Loucy (cell line): ENCODE data around the gene SGSM2.

ENCODE experiments used
- H2AFZ ChIP-seq: fragments of 200-600 bp; sonication (generic); 2 replicates; pipeline ENCODE4 v1.6.0; 2016; ENCODE audit warnings: antibody characterized with exemption, mild to moderate bottlenecking, low read length, moderate library complexity
- H3F3A ChIP-seq: fragments of 200-600 bp; 2 replicates; pipeline ENCODE4 v1.6.0; 2016; ENCODE audit warnings: antibody characterized with exemption, low read depth, mild to moderate bottlenecking
- H3K27me3 ChIP-seq: fragments of 200-600 bp; sonication (generic); 2 replicates; pipeline ENCODE4 v1.6.1; 2014; ENCODE audit warnings: low read length, mild to moderate bottlenecking; ENCODE audit not compliant: insufficient read depth, poor library complexity, severe bottlenecking
- H3K36me3 ChIP-seq: fragments of 200-600 bp; sonication (generic); 2 replicates; pipeline ENCODE4 v1.6.1; 2016; ENCODE audit warnings: low read length; ENCODE audit not compliant: insufficient read depth
- H3K4me1 ChIP-seq: fragments of 200-600 bp; sonication (generic); 2 replicates; pipeline ENCODE4 v1.5.1; 2014; ENCODE audit warnings: low read length, mild to moderate bottlenecking; ENCODE audit not compliant: insufficient read depth, poor library complexity, severe bottlenecking
- H3K4me2 ChIP-seq: fragments of 200-600 bp; sonication (generic); 2 replicates; pipeline ENCODE4 v1.6.0; 2014; ENCODE audit warnings: antibody characterized with exemption, low read length, low read depth, mild to moderate bottlenecking; ENCODE audit not compliant: poor library complexity, severe bottlenecking
- H3K4me3 ChIP-seq: fragments of 200-600 bp; sonication (generic); 2 replicates; pipeline ENCODE4 v1.5.1; 2014; ENCODE audit warnings: low read length, mild to moderate bottlenecking, mixed read lengths; ENCODE audit not compliant: poor library complexity, severe bottlenecking
- H3K79me2 ChIP-seq: fragments of 200-600 bp; sonication (generic); 2 replicates; pipeline ENCODE4 v1.6.1; 2014; ENCODE audit warnings: low read length; ENCODE audit not compliant: insufficient read depth
- H3K9ac ChIP-seq: fragments of 200-600 bp; sonication (generic); 2 replicates; pipeline ENCODE4 v1.6.0; 2014; ENCODE audit warnings: mild to moderate bottlenecking, low read depth, low read length, moderate library complexity; ENCODE audit not compliant: poor library complexity, severe bottlenecking
- H3K9me2 ChIP-seq: fragments of 200-600 bp; sonication (generic); replicated peaks from 2 replicates; pipeline ENCODE4 v1.6.1; 2016; ENCODE audit warnings: low read depth, low read length, mixed read lengths
- H3K9me3 ChIP-seq: fragments of 200-600 bp; sonication (generic); 2 replicates; pipeline ENCODE4 v1.6.1; 2014; ENCODE audit warnings: mild to moderate bottlenecking, antibody characterized with exemption, low read length, low read depth; ENCODE audit not compliant: insufficient read depth
- H4K20me1 ChIP-seq: fragments of 200-600 bp; sonication (generic); 2 replicates; pipeline ENCODE4 v1.6.0; 2014; ENCODE audit warnings: antibody characterized with exemption, low read length, mild to moderate bottlenecking; ENCODE audit not compliant: insufficient read depth, poor library complexity, severe bottlenecking
- CTCF ChIP-seq: fragments of 200-600 bp; sonication (generic); conservative IDR thresholded peaks from 2 replicates; pipeline ENCODE4 v1.5.1; 2014; ENCODE audit warnings: mild to moderate bottlenecking, antibody characterized with exemption, low read length
- EZH2phosphoT487 ChIP-seq: fragments of 200-600 bp; IDR thresholded peaks from 2 replicates; pipeline ENCODE4 v1.6.1; 2018; ENCODE audit warnings: antibody characterized with exemption, mild to moderate bottlenecking, moderate library complexity, borderline replicate concordance

The SGSM2 gene

GRCh38 chr17:2372180-2372579 lies 34.9 kb downstream of the SGSM2 start:
- Histone ChIP-seq H3K4me3 (no peak overlapping the region), H2AFZ (no peak overlapping the region), H3K9ac (no peak overlapping the region), H3K9me2 (no peaks in the 10 kb centered on the region), H3K36me3 (no peaks in the 10 kb centered on the region), H3K27me3 (no peaks in the 10 kb centered on the region), H3K79me2 (no peaks in the 10 kb centered on the region), H4K20me1 (no peaks in the 10 kb centered on the region), H3K4me2 (no peak overlapping the region), H3F3A (no peaks in the 10 kb centered on the region), H3K4me1 (peaks cover 6% of the 10 kb centered on the region), H3K9me3 (no peaks in the 10 kb centered on the region)
- TF ChIP-seq EZH2phosphoT487: no peak
- TF ChIP-seq CTCF: no peak

- Histone ChIP-seq H3K4me2 (no peak overlapping the region), H3K27me3 (no peaks in the 10 kb centered on the region), H3K9me2 (no peaks in the 10 kb centered on the region), H3K4me1 (peaks cover 6% of the 10 kb centered on the region), H2AFZ (no peak overlapping the region), H4K20me1 (no peaks in the 10 kb centered on the region), H3K9ac (no peak overlapping the region), H3K9me3 (no peaks in the 10 kb centered on the region), H3F3A (no peaks in the 10 kb centered on the region), H3K36me3 (no peaks in the 10 kb centered on the region), H3K4me3 (no peak overlapping the region), H3K79me2 (no peaks in the 10 kb centered on the region)
- TF ChIP-seq EZH2phosphoT487 (no peak), CTCF (no peak)
These were observed 35.4 kb downstream of the SGSM2 start for GRCh38 chr17:2372681-2373080.

GRCh38 chr17:2373179-2373578 lies 35.9 kb downstream of the SGSM2 start:
- TF ChIP-seq CTCF (no peak), EZH2phosphoT487 (no peak)
- Histone ChIP-seq H3K4me2 (no peak overlapping the region), H4K20me1 (no peaks in the 10 kb centered on the region), H3F3A (no peaks in the 10 kb centered on the region), H3K27me3 (no peaks in the 10 kb centered on the region), H3K36me3 (no peaks in the 10 kb centered on the region), H3K9me2 (no peaks in the 10 kb centered on the region), H3K4me3 (no peak overlapping the region), H2AFZ (no peak overlapping the region), H3K9me3 (no peaks in the 10 kb centered on the region), H3K4me1 (peaks cover 6% of the 10 kb centered on the region), H3K9ac (no peak overlapping the region), H3K79me2 (no peaks in the 10 kb centered on the region)
